ENCODE results near the gene WFIKKN2.

DNA sequence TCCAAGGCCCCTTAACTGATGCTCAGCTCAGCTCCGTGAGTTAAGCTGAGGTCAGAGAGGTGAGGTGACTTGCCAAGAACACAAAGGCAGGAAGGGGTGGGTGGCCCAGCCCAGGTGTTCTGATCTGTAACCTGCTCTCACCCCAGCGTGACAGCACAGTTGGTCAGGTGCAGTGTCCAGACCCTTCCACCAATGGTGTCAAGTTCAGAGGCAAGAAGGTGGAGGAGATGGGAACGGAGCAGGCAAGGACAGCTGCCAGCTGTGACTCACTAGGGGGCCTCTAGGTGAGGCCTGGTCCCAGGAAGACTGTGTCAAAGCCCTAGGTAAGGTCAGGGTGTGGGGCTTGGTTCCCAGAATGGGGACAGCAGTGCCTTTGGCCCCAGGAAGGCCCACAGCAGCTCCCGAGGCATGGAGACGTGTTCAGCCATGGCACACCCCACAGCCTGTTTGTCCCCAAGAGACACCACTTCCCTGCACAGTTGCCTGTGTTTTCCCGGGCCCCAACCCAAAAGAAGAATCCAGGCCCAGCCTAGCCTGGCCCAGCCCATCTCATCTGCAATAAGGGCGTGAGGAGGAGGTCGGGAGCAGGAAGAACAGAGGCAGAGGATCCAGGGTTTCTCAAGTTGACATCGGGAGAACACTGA is 7.2 kb downstream of the WFIKKN2 start:
- TF ChIP-seq POLR2AphosphoS5 (IDR thresholded peaks at IDR 0.05; ENCODE audit: low read depth, low read length) = no peak
- TF ChIP-seq, protein P1, sequence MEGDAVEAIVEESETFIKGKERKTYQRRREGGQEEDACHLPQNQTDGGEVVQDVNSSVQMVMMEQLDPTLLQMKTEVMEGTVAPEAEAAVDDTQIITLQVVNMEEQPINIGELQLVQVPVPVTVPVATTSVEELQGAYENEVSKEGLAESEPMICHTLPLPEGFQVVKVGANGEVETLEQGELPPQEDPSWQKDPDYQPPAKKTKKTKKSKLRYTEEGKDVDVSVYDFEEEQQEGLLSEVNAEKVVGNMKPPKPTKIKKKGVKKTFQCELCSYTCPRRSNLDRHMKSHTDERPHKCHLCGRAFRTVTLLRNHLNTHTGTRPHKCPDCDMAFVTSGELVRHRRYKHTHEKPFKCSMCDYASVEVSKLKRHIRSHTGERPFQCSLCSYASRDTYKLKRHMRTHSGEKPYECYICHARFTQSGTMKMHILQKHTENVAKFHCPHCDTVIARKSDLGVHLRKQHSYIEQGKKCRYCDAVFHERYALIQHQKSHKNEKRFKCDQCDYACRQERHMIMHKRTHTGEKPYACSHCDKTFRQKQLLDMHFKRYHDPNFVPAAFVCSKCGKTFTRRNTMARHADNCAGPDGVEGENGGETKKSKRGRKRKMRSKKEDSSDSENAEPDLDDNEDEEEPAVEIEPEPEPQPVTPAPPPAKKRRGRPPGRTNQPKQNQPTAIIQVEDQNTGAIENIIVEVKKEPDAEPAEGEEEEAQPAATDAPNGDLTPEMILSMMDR (IDR thresholded peaks at IDR 0.05 in 2 of 3, conservative IDR thresholded peaks at IDR 0.05 in 1 of 3; ENCODE audit: borderline replicate concordance in 1 of 3, insufficient read depth in 1 of 3, low read depth in 2 of 3, low read length in 2 of 3) = no peak
- no peak for TF ChIP-seq POLR2A (IDR thresholded peaks at IDR 0.05; ENCODE audit: borderline replicate concordance, extremely low read depth, insufficient read depth, insufficient read length)
- no peak for TF ChIP-seq CBX3 (IDR thresholded peaks at IDR 0.05; ENCODE audit: low read depth)
- TF ChIP-seq, protein P2, sequence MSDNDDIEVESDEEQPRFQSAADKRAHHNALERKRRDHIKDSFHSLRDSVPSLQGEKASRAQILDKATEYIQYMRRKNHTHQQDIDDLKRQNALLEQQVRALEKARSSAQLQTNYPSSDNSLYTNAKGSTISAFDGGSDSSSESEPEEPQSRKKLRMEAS (IDR thresholded peaks at IDR 0.05) = no peak
